Endodermal cell (in vitro differentiated cells): ENCODE data around the gene THSD7A. TPM values are rescaled to one million over a fixed set of nuclear protein-coding genes. Genes with fewer than 3 reads are reported as not detected.

Source experiments
- DNase-seq: peaks from one replicate; pipeline ENCODE4 v3.0.0-alpha.2; 2017
- H3K27ac ChIP-seq: 2 replicates; pipeline ENCODE4 v1.5.1; 2013; ENCODE audit warnings: mild to moderate bottlenecking, low read depth, low read length, moderate library complexity
- H3K27me3 ChIP-seq: 2 replicates; pipeline ENCODE4 v1.6.1; 2013; ENCODE audit warnings: mild to moderate bottlenecking, low read length, moderate library complexity; ENCODE audit not compliant: insufficient read depth, control insufficient read depth, poor library complexity, severe bottlenecking
- H3K36me3 ChIP-seq: 2 replicates; pipeline ENCODE4 v1.7.0; 2013; ENCODE audit warnings: mild to moderate bottlenecking, low read length, moderate library complexity; ENCODE audit not compliant: control insufficient read depth, insufficient read depth
- H3K4me1 ChIP-seq: one replicate; pipeline ENCODE4 v1.7.0; 2013; ENCODE audit warnings: low read length; ENCODE audit not compliant: control insufficient read depth, insufficient read depth
- H3K4me3 ChIP-seq: 2 replicates; pipeline ENCODE4 v1.5.1; 2013; ENCODE audit warnings: mild to moderate bottlenecking, low read length, moderate library complexity
- H3K9ac ChIP-seq: 2 replicates; pipeline ENCODE4 v1.6.1; 2013; ENCODE audit warnings: mild to moderate bottlenecking, low read length, moderate library complexity; ENCODE audit not compliant: poor library complexity, severe bottlenecking; ENCODE audit errors: extremely low read depth
- H3K9me3 ChIP-seq: 2 replicates; pipeline ENCODE4 v1.6.1; 2013; ENCODE audit warnings: mild to moderate bottlenecking, low read length, moderate library complexity; ENCODE audit not compliant: control insufficient read depth
- H3K27ac Mint-ChIP-seq: 2 replicates; pipeline ENCODE4 v1.8.0; 2020; ENCODE audit warnings: mixed read lengths
- H3K27me3 Mint-ChIP-seq: 2 replicates; pipeline ENCODE4 v1.8.0; 2021; ENCODE audit warnings: mild to moderate bottlenecking, mixed read lengths; ENCODE audit not compliant: insufficient read depth
- H3K36me3 Mint-ChIP-seq: 2 replicates; pipeline ENCODE4 v1.8.0; 2020; ENCODE audit warnings: low read depth, mixed read lengths
- H3K4me1 Mint-ChIP-seq: 2 replicates; pipeline ENCODE4 v1.8.0; 2020; ENCODE audit warnings: mixed read lengths
- H3K4me3 Mint-ChIP-seq: 2 replicates; pipeline ENCODE4 v1.8.0; 2020; ENCODE audit warnings: mild to moderate bottlenecking, moderate library complexity, mixed read lengths
- H3K9me3 Mint-ChIP-seq: 2 replicates; pipeline ENCODE4 v1.8.0; 2020; ENCODE audit warnings: mild to moderate bottlenecking, mixed read lengths
- WGBS, 2 experiments: methylation state at CpG; one replicate each; pipeline versions ENCODE4 v1.1.5 to v1.1.7; 2013; ENCODE audit warnings: missing lambda C conversion rate in 2 of 2, mixed read lengths in 1 of 2; ENCODE audit not compliant: insufficient coverage in 1 of 2, insufficient read length in 1 of 2; 5-methylcytosine and 5-hydroxymethylcytosine counted together
- total RNA-seq, 2 donors: library from RNA; stranded (reverse); fragmentation: NEBNext Ultra II Directional in 1 of 2; extraction: Animal tissue kit (Norgen Biotek cat#: 25700) in 1 of 2; gene quantifications; 2 replicates in 1 of 2; 3 replicates in 1 of 2; pipeline ENCODE4 v1.2.1, GENCODE V29; 2021
- TF ChIP-seq, protein P1 (sequence below): fragments of 200-600 bp; sonication (generic); conservative IDR thresholded peaks from 2 replicates; pipeline ENCODE4 v1.5.0; 2021; ENCODE audit warnings: antibody characterized with exemption, mild to moderate bottlenecking

THSD7A gene
- total RNA-seq, 2 donors from 2014 or later, result 0.73 to 1.3 TPM

GRCh38 chr7:11471255-11471654 lies 360.7 kb downstream of the THSD7A start:
- TF ChIP-seq, protein P1, sequence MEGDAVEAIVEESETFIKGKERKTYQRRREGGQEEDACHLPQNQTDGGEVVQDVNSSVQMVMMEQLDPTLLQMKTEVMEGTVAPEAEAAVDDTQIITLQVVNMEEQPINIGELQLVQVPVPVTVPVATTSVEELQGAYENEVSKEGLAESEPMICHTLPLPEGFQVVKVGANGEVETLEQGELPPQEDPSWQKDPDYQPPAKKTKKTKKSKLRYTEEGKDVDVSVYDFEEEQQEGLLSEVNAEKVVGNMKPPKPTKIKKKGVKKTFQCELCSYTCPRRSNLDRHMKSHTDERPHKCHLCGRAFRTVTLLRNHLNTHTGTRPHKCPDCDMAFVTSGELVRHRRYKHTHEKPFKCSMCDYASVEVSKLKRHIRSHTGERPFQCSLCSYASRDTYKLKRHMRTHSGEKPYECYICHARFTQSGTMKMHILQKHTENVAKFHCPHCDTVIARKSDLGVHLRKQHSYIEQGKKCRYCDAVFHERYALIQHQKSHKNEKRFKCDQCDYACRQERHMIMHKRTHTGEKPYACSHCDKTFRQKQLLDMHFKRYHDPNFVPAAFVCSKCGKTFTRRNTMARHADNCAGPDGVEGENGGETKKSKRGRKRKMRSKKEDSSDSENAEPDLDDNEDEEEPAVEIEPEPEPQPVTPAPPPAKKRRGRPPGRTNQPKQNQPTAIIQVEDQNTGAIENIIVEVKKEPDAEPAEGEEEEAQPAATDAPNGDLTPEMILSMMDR, result no peak
- H3K36me3 ChIP-seq, result no peaks in the 10 kb centered on the region
- WGBS, 2 experiments, result no CpG with 5 or more reads among the region's 1 CpG
- no peak overlapping the region for H3K27ac ChIP-seq
- no peak overlapping the region for H3K4me3 ChIP-seq
- DNase-seq, result no peak
- H3K4me1 ChIP-seq, result peaks cover 5% of the 10 kb centered on the region
- Mint-ChIP-seq H3K27me3 (no peaks in the 10 kb centered on the region), H3K36me3 (no peaks in the 10 kb centered on the region), H3K27ac (no peak overlapping the region), H3K9me3 (no peaks in the 10 kb centered on the region), H3K4me1 (peaks cover 13% of the 10 kb centered on the region), H3K4me3 (no peak overlapping the region)
- H3K9ac ChIP-seq, result no peak overlapping the region
- H3K9me3 ChIP-seq, result no peaks in the 10 kb centered on the region
- no peaks in the 10 kb centered on the region for H3K27me3 ChIP-seq

- Mint-ChIP-seq H3K4me1 (peaks cover 8% of the 10 kb centered on the region), H3K27ac (no peak overlapping the region), H3K9me3 (no peaks in the 10 kb centered on the region), H3K36me3 (no peaks in the 10 kb centered on the region), H3K4me3 (no peak overlapping the region), H3K27me3 (no peaks in the 10 kb centered on the region)
- Histone ChIP-seq H3K27ac (no peak overlapping the region), H3K9me3 (no peaks in the 10 kb centered on the region), H3K27me3 (no peaks in the 10 kb centered on the region), H3K36me3 (no peaks in the 10 kb centered on the region), H3K4me1 (no peaks in the 10 kb centered on the region), H3K4me3 (no peak overlapping the region), H3K9ac (no peak overlapping the region)
- no peak for DNase-seq
- WGBS, 2 experiments, result 94 to 100% methylated on average over 2 to 3 of the region's 3 CpGs
- TF ChIP-seq, protein P1, result no peak
These were observed 362.8 kb downstream of the THSD7A start for GRCh38 chr7:11469028-11469745.

GRCh38 chr7:11466517-11467105 lies 365.4 kb downstream of the THSD7A start:
- DNase-seq, result no peak

More at GRCh38 chr7:11466517-11467105, 365.4 kb downstream of the THSD7A start:
- H3K4me1 Mint-ChIP-seq, result peaks cover 18% of the 10 kb centered on the region
- no peaks in the 10 kb centered on the region for H3K27me3 Mint-ChIP-seq
- TF ChIP-seq, protein P1, result no peak
- no peaks in the 10 kb centered on the region for H3K36me3 Mint-ChIP-seq
- H3K4me1 ChIP-seq, result no peaks in the 10 kb centered on the region
- H3K27me3 ChIP-seq, result no peaks in the 10 kb centered on the region
- H3K4me3 ChIP-seq, result no peak overlapping the region
- H3K36me3 ChIP-seq, result no peaks in the 10 kb centered on the region
- WGBS, 2 experiments, result 90 to 99% methylated on average over 8 to 10 of the region's 10 CpGs
- H3K9me3 Mint-ChIP-seq, result no peaks in the 10 kb centered on the region
- H3K27ac ChIP-seq, result no peak overlapping the region
- H3K4me3 Mint-ChIP-seq, result no peak overlapping the region
- no peak overlapping the region for H3K27ac Mint-ChIP-seq
- H3K9me3 ChIP-seq, result no peaks in the 10 kb centered on the region
- no peak overlapping the region for H3K9ac ChIP-seq
